Skeletal muscle tissue (tissue), 4 donors: ENCODE measurements around the gene CEP131. TPM values are rescaled to one million over a fixed set of nuclear protein-coding genes. Genes with fewer than 3 reads are reported as not detected.

ENCODE experiments used
- H3K27ac ChIP-seq: one replicate; pipeline ENCODE4 v1.7.0; 2013; ENCODE audit warnings: mild to moderate bottlenecking, low read depth, low read length, inconsistent platforms
- H3K27me3 ChIP-seq, 3 donors: one replicate each; pipeline ENCODE4 v1.7.0; 2013; ENCODE audit warnings: low read length in 3 of 3; ENCODE audit not compliant: control insufficient read depth in 3 of 3, insufficient read depth in 3 of 3
- H3K36me3 ChIP-seq, 3 donors: one replicate each; pipeline ENCODE4 v1.7.0; 2013; ENCODE audit warnings: low read length in 3 of 3; ENCODE audit not compliant: control insufficient read depth in 3 of 3, insufficient read depth in 3 of 3
- H3K4me1 ChIP-seq, 3 donors: one replicate each; pipeline ENCODE4 v1.7.0; 2013; ENCODE audit warnings: low read length in 3 of 3, mild to moderate bottlenecking in 3 of 3; ENCODE audit not compliant: control insufficient read depth in 3 of 3, insufficient read depth in 3 of 3
- H3K4me3 ChIP-seq, 3 donors: one replicate each; pipeline ENCODE4 v1.7.0; 2013; ENCODE audit warnings: low read length in 3 of 3
- H3K9ac ChIP-seq, 3 donors: one replicate each; pipeline ENCODE4 v1.7.0; 2013; ENCODE audit warnings: low read length in 3 of 3, mild to moderate bottlenecking in 3 of 3, moderate library complexity in 2 of 3, low read depth in 1 of 3
- H3K9me3 ChIP-seq, 3 donors: one replicate each; pipeline ENCODE4 v1.7.0; 2013; ENCODE audit warnings: low read length in 3 of 3; ENCODE audit not compliant: control insufficient read depth in 3 of 3
- total RNA-seq: library from RNA; depleted of rRNA; stranded (reverse); fragments of >200 nt; gene quantifications from one replicate; pipeline ENCODE4 v1.2.3, GENCODE V29; 2014
- donor health status: Osteomylitis.

Gene CEP131
- total RNA-seq, 1 donor from 2014 or later, result 10.4 TPM

DNA sequence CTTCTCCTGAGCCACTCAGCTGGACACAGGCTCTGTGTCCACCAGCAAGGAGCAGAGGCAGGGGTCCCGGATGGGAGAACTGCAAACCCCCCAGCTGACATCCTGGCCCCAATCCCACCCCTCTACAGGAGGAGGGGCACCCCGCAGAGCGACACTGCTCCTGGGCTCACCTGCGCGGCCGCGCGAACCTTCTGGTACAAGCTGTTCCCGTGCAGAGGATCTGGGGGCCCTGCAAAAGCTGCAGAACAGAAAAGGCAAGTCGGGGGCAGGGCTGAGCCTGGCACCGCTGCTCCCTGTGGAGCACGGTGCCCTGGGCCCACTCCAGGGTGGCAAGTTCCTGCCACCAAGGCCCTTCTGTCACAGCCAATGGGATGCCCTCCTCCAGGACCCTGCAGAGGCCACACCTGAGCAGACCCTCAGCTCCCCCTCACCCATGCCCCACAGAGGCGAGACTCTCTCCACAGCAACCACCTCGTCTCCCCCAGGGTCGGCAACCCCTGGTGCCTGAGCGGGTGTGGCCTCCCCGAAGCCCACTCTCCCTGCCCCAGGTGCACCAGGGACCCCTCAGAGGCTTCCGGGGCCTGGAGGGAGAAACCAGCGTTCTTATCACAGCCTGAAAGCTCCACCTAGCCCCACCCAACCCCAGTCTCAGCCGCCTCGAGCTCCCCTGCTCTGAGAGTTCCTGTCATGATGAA, 11.2 kb upstream of the CEP131 start:
- H3K4me3 ChIP-seq, result no peak overlapping the region
- H3K36me3 ChIP-seq, result peaks cover 29 to 30% (median 29%) of the 10 kb centered on the region in 3 donors
- H3K27ac ChIP-seq, result no peak overlapping the region
- H3K9me3 ChIP-seq, result no peaks in the 10 kb centered on the region
- peaks cover 14 to 22% (median 15%) of the 10 kb centered on the region in 3 donors for H3K4me1 ChIP-seq
- H3K9ac ChIP-seq, result no peak overlapping the region
- H3K27me3 ChIP-seq, result no peaks in the 10 kb centered on the region

DNA sequence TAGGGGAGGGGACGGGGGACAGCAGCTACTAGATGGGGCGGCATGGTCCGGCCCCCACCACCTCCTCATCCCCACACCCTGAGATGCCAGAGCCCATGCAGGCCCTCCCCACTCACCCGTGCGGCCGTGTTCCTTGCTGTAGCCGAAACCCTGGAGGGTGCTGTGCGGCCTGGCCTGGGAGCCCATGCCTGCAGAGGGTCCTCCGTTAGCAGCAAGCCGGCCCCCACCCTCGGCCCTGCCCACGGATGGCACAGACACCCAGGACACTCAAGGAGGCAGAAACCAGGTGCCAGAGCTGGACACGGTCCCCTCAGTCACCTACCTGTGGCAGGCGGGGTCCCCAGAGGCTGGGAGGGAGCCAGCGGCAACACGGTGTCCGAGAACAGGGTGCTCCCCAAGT, 10.6 kb upstream of the CEP131 start:
- Histone ChIP-seq H3K4me3 (no peak overlapping the region), H3K4me1 (peaks cover 13 to 19% (median 14%) of the 10 kb centered on the region in 3 donors), H3K9me3 (no peaks in the 10 kb centered on the region), H3K9ac (no peak overlapping the region), H3K36me3 (peaks cover 31 to 33% (median 32%) of the 10 kb centered on the region in 3 donors), H3K27me3 (no peaks in the 10 kb centered on the region), H3K27ac (no peak overlapping the region)

DNA sequence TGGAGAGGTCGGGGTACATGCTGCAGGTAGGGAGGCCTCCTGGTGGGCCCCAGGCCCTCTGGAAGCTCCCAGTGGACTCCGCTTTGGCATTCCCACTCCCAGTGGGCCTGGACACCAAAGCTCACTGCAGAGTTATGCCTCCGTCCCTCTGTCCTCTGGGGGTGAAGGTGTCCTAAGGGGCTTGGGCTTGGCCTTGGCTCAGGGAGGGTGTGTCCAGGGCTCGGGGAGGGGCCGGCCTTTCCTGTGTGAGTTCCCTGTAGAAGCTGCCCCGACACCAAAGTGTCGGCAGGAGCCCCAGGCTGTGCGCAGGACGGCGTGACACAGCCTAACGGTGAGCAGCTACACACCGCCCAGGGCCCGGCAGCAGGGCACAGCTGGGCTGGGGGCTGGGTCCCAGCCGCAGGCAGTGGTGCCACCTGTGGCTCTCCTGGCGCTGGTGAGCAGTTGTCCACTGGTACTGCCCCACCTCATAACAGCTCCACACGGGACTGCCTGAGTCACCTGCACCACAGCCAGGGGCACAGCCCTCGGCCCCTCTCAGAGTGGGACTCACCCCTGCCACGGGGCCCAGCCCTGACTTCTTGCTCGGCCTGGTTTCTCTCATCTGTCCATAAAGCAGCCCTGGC, 10.0 kb upstream of the CEP131 start:
- Histone ChIP-seq H3K9me3 (no peaks in the 10 kb centered on the region), H3K27me3 (no peaks in the 10 kb centered on the region), H3K36me3 (peaks cover 32 to 33% (median 33%) of the 10 kb centered on the region in 3 donors), H3K27ac (no peak overlapping the region), H3K4me1 (peaks cover 7 to 13% (median 8%) of the 10 kb centered on the region in 3 donors), H3K4me3 (no peak overlapping the region), H3K9ac (no peak overlapping the region)

DNA sequence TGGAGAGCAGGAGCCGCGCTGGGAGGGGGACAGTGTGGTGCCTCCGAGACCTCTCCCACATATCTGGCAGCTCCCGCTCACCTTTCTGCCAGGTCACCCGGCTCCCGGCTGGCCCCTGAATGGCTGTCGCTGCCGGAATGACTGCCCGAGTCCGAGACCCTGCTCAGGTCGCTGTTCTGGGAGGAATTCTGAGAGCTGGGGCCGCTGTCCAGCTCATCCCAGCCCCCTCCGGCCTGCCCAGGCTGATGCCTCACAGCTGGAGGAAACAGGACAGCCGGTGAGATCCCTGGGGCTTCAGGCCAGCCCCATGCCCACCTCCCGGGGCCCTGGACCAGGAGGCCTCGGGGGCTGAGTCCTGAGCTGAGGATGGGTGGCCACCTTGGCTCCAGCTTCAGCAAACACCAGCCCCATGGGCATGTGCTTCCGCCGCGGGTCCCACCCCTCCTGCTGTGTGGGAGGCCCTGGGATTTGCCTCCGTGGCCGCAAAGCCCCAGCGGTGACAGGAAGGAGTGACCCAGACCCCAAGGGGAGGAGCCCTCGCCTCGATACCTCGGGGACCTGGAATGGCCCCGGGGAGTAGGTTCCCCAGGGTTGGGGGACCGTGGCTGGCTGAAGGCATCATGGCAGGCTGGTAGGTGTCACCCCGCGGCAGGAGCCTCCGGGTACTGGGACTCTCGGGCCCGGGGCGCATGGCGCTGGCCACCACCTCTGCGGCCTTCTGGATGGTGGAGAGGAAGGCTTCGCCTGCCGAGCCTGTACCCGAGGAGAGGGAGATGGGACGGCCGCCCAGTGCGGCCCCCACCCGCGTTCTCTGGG, 9.2 kb upstream of the CEP131 start:
- no peak overlapping the region for H3K9ac ChIP-seq
- no peaks in the 10 kb centered on the region for H3K9me3 ChIP-seq
- H3K27ac ChIP-seq, result no peak overlapping the region
- H3K36me3 ChIP-seq, result peaks cover 32 to 33% (median 33%) of the 10 kb centered on the region in 3 donors
- H3K4me3 ChIP-seq, result no peak overlapping the region
- no peaks in the 10 kb centered on the region for H3K27me3 ChIP-seq
- H3K4me1 ChIP-seq, result peaks cover 0 to 5% (median 1%) of the 10 kb centered on the region in 3 donors

DNA sequence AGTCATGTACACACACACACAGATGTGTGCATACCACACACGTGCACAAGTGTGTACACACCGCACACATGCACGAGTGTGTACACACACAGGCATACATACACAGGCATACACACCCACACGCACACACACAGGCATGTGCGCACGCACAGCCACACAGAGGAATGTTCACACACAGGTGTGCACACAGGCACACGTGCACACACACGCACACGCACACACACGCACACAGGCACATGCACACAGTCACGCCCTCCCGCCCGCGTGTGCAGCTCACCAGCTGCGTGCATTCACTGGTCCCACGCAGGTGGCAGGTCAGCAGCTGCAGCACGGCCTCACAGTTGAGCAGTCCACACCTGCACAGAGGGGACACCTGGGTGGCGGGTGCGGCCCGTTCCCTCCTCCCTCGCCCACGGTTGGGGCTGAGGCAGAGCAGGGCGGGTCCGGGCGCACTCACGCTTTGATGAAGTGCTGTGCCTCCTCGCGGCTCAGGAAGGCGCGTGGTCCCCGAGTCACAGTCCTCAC, 8.4 kb upstream of the CEP131 start:
- Histone ChIP-seq H3K27ac (no peak overlapping the region), H3K36me3 (peaks cover 30 to 33% (median 32%) of the 10 kb centered on the region in 3 donors), H3K9me3 (no peaks in the 10 kb centered on the region), H3K9ac (no peak overlapping the region), H3K4me1 (no peaks in the 10 kb centered on the region), H3K27me3 (no peaks in the 10 kb centered on the region), H3K4me3 (no peak overlapping the region)

DNA sequence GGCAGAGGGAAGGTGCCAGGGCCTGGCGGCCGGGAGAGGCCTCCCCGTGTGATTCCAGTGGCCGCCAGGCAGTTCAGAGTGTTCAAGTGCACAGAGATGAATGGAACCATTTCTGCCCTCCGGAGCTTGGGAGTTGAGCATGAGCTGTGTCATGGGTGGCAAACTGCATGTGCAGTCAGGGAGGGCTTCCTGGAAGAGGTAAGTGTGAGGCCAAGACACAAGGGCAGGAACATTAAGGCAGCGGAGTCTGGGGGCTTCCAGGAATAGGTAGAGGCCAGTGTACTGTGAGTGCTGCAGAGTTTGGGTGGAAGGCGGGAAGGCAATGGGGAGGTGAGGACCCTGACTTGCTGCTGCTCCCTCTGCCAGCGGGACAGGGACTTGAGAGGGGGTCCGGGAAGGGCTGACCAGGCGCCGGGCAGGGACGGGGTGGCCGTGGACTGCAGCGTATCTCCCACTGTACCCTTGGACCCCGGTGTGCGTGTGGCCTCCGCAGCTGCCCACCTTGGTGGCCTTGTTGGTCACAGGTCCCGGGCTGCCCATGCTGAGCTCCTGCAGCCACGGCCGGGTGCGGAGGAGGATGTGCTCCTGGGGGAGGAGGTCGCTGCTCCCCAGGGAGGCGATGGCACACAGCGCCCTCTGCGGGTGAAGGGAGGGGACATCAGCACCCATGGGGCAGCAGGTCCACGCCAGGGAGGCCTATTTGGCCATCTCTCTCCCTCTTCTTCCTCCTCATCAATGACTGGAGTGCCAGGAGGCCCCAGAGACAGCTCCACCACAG, 7.5 kb upstream of the CEP131 start:
- Histone ChIP-seq H3K27ac (no peak overlapping the region), H3K4me3 (no peak overlapping the region), H3K9ac (no peak overlapping the region), H3K9me3 (no peaks in the 10 kb centered on the region), H3K27me3 (no peaks in the 10 kb centered on the region), H3K36me3 (peaks cover 28 to 30% (median 28%) of the 10 kb centered on the region in 3 donors), H3K4me1 (no peaks in the 10 kb centered on the region)

DNA sequence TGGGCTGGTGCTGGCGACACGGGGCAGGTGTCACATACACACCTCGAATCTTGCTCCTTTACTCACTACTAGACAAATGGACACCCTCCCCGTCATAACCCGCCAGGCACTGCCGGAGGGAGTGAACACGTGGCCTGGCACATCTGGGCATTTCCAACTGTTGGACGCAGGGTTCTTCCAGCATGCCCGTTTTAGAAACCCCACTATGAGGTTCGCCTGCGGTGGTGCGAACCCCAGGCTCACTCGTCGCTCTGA, 6.8 kb upstream of the CEP131 start:
- H3K27ac ChIP-seq, result no peak overlapping the region
- H3K27me3 ChIP-seq, result no peaks in the 10 kb centered on the region
- no peak overlapping the region for H3K4me3 ChIP-seq
- H3K36me3 ChIP-seq, result peaks cover 28 to 30% (median 28%) of the 10 kb centered on the region in 3 donors
- H3K9ac ChIP-seq, result no peak overlapping the region
- H3K9me3 ChIP-seq, result no peaks in the 10 kb centered on the region
- H3K4me1 ChIP-seq, result no peaks in the 10 kb centered on the region

DNA sequence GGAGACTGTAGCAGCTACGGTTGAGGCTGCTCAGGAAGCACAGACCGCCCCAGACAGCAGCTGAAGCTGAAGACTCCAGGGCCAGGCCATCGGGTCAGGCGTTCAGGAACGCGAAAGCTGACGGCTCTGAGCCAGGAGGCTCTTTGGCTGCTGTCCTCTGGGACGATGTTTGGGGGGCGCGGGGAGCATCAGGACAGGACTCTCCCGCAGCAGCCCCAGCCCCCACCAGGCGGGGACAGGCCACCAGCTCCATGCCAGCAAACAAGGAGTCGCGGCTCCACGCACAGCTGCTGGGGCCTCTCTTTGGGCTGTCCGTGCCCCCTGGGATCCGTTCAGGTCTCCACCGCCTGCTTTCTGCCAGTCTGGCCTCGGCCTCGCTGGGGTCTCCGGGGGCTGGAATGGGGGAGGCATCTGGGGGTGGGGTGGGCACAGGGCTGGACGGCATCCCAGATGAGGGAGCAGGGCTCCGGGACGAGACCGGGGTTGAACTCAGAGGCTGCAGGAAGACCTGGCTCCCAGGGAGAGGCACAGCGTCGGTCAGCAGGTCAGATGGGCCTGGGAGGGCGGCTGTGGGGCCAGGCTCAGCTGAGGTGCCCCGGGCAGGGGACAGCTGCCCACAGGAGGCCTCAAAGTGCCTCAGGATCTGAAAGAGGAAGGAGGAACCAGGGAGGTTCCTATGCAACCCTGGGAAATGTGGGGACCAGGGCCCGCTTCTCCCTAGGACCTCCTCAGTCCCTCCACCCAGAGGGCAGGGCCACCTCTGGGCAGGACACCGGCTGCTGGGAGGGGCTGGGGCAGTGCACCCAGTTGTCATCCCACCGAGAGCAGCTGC, 6.3 kb upstream of the CEP131 start:
- Histone ChIP-seq H3K27ac (no peak overlapping the region), H3K27me3 (no peaks in the 10 kb centered on the region), H3K9me3 (no peaks in the 10 kb centered on the region), H3K4me3 (no peak overlapping the region), H3K4me1 (no peaks in the 10 kb centered on the region), H3K36me3 (peaks cover 28 to 30% (median 28%) of the 10 kb centered on the region in 3 donors), H3K9ac (no peak overlapping the region)

DNA sequence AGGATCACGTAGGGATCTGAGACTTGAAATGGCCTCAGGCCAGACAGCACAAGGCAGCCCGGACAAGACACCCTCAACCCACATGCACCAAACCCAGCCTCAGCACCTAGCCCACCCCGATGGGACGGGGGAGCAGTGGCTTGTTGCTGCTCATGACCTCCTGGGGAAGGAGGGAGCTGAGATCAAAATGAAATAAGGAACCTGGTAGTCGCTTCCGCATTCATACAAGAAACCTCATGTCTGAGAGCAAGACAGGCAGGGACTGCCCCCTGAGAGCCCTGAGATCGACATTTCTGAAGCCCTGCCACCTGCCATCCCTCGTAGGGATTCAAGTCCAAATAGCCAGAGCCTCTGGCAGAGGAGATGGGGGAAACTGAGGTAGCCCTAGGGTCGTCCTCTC, 5.7 kb upstream of the CEP131 start:
- Histone ChIP-seq H3K9me3 (no peaks in the 10 kb centered on the region), H3K27me3 (no peaks in the 10 kb centered on the region), H3K27ac (no peak overlapping the region), H3K4me1 (peaks cover 0 to 3% (median 0%) of the 10 kb centered on the region in 3 donors), H3K9ac (no peak overlapping the region), H3K36me3 (peaks cover 28 to 30% (median 28%) of the 10 kb centered on the region in 3 donors), H3K4me3 (no peak overlapping the region)
